Middle frontal gyrus (tissue), 1 donor: ENCODE data around the gene AKT3.
"Not testable (repeated sequence)": the region's sequence is repeated elsewhere in the genome, so short reads cannot be mapped to it uniquely, and the experiment has no call there.

ENCODE experiments used
- DNase-seq: peaks from one replicate; pipeline ENCODE4 v3.0.0-alpha.2; 2015; ENCODE audit warnings: low spot score; ENCODE audit errors: extremely low spot score

AKT3 gene

DNA sequence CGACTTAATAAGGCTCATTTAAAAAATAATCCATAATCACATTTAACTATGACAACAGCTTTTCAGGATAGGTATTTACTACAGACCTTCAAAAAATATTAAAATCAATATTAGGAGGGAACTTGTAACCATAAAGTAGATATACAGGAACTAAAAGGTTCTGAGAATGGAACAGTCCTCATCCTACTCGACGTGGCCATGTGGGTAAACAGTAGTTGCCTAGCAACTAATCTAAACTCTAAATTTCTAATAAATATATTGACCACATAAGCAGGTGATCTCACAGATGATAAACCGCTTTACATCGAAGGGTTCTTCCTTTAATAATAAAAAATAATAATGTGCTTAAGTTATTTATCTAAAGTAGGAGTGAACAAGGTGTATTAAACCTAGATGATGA, 7.9 kb downstream of the AKT3 start:
- DNase-seq = no peak

DNA sequence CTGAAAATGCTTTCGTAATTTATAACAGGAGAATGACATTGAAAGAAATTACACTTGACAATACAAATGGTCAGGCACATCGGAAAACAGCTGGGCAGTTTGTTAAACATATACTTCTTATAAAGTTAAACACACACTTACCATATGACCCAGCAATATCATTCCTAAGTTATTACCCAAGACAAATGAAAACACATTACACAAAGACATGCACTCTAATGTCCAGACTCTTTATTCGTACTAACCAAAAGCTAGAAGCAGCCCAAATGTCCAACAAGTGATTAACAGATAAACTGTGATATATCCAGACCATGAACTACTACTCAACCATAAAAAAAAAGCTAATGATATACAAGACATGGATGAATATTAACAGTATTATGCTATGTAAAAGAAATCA, 8.5 kb downstream of the AKT3 start:
- no peak for DNase-seq

DNA sequence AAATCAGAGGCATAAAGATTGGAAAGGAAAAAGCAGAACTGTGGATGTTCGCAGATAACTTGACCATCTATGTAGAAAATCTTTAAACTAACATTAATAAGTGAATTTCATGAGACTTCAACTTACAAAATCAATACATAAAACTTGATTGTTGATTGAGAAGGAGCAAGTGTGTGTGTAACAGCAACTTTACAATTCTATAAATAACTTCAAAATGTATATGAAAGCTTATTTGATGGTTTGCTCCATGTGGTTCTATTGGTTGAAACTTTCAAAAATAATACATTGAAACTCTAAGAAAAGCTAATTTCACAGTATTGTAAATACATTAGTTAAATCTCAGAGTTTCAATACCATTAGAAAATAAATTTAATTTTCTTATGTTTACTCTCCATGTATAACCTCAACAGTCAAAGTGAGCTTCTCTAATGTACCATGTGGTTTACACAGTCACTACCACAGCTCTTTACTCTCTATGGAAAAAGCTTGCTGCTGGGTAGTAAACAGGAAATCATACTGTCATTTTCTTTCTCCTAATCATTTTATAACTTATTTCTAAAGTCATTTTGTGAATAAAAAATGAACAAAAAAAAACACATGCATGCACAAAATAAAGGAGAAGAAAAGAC, 12.0 kb downstream of the AKT3 start:
- DNase-seq = no peak

DNA sequence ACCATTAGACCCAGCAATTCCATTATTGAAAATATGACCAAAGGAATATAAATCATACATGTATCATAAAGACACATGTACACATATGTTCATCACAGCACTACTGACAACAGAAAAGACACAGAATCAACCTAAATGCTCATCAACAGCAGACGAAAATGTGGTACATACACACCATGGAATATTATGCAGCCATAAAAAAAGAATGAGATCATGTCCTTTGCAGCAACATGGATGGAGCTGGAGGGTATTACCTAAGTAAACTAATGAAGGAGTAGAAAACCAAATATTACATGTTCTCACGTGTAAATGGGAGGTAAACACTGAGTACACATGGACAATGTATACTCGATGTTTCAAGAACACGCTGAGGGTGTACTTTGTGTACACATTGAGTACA, 15.9 kb downstream of the AKT3 start:
- no peak for DNase-seq

DNA sequence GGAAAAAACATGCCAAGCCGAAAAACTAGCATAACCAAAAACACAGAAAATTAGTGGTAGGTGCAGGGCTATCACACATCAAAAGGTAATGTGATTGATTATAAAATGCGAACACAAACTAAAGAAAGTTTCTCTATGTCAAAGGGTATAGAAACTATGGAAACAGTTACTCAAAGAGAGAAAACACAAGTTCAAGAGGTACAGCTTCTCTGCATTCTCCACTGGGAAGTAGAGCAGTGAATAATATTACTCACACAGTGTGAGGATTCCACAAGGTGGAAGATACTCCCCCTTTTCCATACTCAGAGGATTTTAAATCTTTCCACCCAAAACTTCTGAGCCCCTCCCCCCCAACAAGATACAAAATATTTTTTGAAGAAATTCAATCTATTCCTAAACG, 18.6 kb downstream of the AKT3 start:
- DNase-seq = no peak

DNA sequence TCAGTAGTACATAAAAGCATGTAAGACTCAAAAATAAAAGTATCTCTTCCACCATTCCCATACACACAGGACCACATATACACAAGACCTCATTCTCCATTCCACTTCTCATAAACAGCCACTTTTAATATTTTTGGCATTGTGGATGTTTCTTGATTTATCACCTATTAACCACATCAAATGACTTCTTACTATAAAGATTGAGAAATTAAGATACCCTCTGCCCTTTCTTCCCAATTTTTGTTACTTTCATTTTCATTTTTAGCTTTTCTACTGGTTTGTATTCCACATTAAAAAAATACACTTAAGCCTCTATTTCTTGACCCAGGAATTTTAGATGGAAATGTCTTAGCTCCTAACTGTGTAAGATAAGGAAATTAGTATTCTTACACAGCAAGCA, 22.8 kb downstream of the AKT3 start:
- no peak for DNase-seq

DNA sequence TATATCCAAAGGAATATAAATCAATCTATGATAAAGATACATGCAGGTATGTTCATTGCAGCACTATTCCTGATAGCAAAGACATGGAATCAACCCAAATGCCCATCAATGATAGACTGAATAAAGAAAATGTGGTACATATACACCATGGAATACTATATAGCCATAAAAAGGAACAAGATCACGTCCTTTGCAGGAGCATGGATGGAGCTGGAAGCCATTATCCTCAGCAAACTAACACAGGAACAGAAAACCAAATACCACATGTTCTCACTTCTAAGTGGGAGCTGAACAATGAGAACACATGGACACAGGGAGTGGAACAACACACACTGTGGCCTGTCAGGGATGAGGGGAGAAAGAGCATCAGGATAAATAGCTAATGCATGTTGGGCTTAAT, 25.1 kb downstream of the AKT3 start:
- DNase-seq = not testable (repeated sequence)

DNA sequence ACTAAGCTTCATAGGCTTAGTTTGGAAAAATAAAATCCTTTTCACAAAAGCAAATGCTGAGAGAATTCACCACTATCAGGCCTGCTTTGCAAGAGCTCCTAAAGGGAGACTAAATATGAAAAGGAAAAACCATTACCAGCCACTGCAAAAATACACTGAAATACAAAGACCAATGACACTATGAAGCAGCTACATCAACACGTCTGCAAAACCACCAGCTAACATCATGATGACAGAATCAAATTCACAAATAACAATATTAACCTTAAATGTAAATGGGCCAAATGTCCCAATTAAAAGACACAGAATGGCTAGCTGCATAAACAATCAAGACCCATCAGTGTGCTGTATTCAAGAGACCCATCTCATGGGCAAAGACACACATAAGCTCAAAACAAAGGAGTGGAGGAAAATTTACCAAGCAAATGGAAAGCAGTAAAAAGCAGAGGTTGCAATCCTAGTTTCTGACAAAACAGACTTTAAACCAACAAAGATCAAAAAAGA, 28.8 kb downstream of the AKT3 start:
- DNase-seq = no peak

DNA sequence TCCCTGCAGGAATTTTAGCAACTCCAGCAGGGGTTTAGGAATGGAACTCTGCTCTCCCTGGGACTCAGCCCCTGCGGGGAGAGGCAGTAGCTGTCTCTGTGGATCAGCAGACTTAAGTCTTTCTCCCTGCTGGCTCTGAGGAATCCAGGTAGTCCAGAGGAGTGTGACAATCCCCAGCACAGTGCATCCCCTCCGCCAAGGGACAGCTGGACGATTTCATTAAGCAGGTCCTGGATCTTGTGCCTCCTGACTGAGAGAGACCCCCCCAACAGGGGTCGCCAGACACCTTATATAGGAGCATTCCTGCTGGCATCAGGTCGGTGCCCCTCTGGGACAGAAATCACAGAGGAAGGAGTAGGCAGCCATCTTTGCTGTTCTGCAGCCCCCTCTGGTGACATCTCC, 30.6 kb downstream of the AKT3 start:
- no peak for DNase-seq

DNA sequence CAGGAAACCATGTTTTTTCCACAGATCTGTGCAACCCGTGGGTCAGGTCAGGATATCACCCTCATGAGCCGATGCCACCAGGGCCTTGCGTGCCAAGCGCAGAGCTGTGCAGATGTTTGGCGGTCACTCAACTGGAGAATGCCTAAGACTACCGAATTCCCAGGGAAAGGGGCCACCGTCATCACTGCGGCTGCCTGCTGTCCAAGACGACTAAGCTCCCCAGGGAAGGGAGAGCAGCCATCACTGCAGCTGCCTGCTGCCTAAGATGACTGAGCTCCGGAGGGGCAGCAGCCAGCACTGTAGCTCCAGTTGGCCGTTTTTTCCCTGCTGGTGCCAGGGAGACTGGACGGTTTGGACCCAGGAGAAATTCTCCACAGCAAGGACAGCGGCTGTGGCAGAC, 31.1 kb downstream of the AKT3 start:
- DNase-seq = no peak

DNA sequence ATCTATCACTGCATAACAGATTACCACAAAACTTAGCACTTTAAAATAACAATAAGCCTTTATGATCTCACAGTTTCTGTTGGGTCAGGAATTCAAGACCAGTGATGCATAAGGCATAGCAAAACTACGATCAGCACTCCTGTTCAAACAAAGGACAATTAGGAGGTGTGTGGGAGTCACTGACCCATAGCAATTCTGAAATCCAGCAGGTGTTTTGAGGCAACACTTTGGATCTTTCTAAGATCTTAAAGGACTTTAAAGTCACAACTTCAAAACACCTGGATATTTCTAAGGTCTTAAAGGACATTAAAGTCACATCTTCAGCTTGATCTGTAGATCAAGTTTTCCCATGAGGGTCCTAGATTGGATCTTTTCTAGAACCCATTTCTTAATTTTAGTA, 35.3 kb downstream of the AKT3 start:
- no peak for DNase-seq

DNA sequence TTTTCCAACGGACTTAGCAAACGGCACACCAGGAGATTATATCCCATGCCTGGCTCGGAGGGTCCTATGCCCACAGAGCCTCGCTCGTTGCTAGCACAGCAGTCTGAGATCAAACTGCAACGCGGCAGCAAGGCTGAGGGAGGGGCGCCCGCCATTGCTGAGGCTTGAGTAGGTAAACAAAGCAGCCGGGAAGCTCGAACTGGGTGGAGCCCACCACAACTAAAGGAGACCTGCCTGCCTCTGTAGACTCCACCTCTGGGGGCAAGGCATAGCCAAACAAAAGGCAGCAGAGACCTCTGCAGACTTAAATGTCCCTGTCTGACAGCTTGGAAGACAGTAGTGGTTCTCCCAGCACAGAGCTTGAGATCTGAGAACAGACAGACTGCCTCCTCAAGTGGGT, 42.7 kb downstream of the AKT3 start:
- not testable (repeated sequence) for DNase-seq

DNA sequence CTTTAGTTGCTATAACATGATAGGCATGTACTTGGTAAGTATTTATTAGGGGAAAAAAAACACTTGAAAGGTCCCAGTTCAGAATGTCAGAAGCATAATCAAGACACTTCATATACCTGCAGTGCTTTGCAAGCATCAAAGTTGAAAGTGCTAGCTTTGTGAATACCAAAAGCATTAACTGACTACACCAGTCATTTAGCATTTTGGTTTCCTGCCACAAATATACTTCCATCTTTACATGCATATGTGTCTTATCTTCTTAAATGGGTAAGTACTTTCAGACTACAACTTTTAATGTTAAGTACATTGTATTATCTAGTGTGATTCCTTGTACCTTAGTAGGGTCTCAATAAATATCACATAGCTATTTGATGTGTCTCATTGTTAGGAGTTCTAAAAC, 43.7 kb downstream of the AKT3 start:
- DNase-seq = no peak

DNA sequence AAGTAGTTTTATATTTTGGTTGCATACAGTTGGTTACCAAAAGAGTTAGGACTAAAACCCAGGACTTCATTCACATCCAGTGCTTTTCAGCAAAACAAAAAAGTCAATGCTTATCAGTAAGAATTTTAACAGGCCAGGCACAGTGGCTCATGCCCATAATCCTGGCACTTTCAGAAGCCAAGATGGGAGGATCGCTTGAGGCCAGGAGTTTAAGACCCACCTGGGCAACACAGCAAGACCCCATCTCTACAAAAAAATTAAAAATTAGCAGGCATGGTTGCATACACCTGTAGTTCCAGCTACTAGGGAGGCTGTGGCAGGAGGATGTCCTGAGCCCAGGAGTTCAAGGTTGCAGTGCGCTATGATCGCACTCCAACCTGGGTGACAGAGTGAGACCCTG, 47.3 kb downstream of the AKT3 start:
- DNase-seq = no peak

DNA sequence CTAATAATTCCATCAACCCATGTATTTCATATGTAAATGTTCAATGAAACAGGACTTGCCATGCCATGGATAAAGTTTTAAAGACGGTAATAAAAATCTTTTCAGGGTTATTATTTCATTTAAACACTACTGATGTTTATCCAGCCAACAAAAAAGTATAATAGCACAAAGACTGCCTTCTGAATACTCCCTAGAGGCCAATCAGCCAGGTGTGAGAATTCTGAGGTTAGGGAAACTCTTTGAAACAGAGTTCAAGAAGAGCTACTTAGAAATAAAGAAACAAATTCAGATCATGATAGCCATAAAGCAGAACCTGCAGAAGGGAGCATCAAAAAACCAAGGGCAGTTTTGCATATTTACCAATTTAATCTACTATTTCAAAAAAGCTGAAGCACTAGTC, 48.7 kb downstream of the AKT3 start:
- DNase-seq = no peak

DNA sequence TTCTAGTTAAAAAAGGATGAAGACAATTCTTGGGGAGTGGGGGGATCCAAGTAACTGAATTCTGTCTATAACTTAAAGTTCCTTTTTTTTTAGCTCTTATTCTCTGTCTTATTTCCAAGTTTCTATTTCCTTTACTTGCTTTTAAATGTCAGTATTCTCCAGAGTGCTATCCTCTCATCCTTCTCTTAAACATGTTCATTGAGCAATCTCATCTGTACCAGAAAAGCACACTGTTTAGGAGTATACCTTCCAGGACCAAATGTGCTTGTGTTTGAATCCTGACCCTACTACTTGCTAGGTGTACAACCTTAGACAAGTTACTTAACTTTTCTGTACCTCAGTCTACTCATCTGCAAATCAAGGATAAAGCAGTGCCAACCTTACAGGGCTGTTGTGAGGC, 50.1 kb downstream of the AKT3 start:
- DNase-seq = no peak

DNA sequence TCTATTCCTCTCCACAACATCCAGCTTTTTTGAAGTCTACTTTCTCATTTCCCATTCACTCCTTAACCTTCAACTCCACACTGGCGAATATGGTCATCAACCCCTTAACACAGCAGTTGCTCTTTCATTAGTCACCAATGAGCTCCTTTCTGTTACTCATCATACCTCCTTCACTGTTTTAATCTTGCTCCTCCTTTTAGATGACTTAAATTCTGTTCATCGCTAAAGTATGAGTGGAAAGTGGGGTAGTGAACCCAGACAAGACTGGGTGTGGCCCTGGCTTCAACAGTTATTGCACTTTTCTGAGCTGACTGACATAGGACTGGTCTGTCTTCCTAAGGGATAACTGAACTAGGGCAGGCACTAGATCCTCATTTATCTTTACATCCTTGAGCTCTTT, 51.3 kb downstream of the AKT3 start:
- no peak for DNase-seq

DNA sequence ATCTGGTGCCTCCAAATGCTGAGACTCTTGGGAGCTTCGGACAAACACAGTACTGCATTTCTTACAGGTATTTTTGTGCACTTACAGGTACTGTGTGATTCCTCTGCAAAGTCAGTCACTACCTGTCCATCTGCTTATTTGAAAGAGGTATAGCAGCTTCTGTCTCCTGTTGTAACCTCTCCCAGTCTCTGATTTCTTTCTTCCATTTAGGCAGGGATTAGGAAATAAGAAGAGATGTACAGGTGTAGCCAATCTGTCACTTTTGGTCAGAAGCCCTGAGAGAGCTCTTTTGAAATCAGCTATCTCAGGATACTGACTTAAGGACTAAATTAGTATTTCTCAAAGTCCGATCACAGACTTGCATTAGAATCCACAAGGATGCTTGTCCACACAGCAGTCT, 54.0 kb downstream of the AKT3 start:
- no peak for DNase-seq

DNA sequence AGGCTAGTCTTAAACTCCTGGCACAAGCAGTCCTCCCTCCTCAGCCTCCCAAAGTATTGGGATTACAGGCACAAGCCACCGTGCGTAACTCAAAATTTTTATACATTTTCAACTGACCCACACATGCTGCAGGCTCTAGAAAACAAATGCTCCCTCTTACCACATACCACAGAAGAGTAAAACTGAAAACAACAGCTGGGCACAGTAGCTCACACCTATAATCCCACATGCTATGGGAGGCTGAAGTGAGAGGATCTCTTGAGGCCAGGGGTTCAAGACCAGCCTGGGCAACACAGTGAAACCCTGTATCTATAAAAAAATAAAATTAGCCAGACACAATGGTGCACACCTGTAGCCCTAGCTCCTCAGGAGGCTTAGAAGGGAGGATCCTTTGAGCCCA, 56.7 kb downstream of the AKT3 start:
- DNase-seq = no peak

DNA sequence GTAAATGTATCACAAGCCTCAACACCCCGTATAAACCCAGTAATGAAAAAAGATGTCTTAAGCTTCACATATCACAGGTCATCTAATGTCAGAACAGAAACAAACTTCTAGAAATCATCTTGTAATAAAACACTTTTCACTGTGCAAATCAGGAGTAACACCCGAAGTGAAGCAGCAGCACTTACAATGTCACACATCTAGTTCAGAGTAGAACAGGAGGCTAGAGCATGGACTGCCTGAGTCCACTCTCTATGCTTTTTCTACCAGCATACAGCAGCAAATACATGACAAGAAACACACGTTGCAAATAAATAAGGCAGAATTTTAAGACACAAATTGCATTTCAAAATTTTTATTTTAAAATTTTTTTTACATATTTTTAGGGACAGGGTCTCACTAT, 57.2 kb downstream of the AKT3 start:
- no peak for DNase-seq

DNA sequence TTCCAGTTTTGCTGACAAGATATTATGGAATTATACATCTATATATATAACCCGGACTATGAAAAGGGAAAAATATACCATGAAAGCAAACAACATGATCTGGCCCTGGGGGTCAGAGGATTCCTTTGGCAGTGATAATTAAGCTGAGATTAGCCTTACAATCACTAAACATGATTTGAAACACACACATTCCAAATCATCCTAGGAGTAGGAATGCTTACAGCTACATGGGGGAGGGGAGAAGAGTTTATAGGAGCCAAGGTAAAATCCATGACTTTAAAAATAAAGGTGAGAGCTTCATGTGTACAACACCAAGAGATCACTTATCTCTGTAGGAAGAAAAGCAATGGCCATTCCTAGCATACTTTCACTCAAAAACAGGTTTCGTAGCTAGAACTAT, 57.6 kb downstream of the AKT3 start:
- no peak for DNase-seq

DNA sequence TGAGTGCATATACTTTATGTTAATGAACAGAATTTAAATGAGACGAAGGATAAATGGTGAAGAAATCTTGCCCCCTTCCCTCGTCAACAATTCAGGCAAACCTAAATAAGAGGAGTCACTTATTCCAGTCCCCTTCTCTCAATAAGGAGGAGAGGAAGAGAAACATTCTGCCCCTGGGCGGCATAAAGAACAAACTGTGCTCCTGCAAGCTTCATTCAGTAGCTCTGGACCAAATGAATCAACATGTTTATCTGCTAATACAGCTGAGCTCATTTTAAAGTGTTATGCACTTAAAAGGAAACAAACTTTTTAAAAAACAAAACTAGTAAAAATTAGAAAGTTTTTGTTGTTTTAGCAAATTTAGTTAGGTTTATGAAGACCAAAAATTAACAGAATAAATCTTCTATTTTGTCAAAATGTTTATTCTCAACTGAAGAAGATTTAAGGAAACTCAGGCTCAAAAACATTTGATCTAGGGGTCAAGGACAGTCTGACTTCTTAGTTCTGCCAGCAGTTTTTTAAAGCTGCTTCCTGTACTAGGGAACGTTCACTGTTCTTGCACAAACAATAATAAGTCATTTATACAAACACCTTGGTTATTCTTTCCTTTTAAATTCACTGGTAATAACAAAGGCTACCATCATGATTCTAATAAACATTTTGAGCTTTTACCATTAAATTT, 58.3 kb downstream of the AKT3 start:
- no peak for DNase-seq

DNA sequence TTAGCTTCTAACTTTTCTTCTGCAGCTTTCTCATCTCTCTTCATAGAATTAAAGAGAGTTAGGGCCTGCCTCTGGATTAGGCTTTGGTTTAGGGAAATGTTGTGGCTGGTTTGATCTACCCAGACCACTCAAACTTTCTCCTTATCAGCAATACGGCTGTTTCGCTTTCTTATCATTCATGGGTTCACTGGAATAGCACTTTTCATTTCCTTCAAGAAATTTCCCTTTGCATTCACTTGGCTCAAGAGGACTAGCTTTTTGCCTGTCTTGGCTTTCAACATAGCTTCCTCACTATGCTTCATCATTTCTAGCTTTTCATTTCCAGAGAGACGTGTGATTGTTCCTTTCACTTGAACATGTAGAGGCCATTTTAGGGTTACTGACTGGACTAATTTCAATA, 59.6 kb downstream of the AKT3 start:
- no peak for DNase-seq
